HepG2 (cell line): Measurements from ENCODE around the gene KLHDC1. TPM values are rescaled to one million over a fixed set of nuclear protein-coding genes. Genes with fewer than 3 reads are reported as not detected.

Experiments used
- ARNT2 ChIP-seq: sonication (generic); formaldehyde crosslinking; IDR thresholded peaks from 2 replicates; pipeline ENCODE4 v1.8.0; 2022; ENCODE audit warnings: mild to moderate bottlenecking, low read depth, missing genetic modification reagents, moderate library complexity
- ASH2L ChIP-seq: fragments of 300-600, 200-600 bp; sonication (generic); IDR thresholded peaks from 2 replicates; pipeline ENCODE4 v1.7.0; 2017; ENCODE audit warnings: low read depth, mild to moderate bottlenecking, moderate library complexity, mixed read lengths, low read length; ENCODE audit not compliant: insufficient read length
- CREM ChIP-seq, 2 experiments: sonication (generic) in 1 of 2; formaldehyde crosslinking in 1 of 2; IDR thresholded peaks; 2 replicates each; pipeline versions ENCODE4 v1.4.0 to v1.6.1; 2016 to 2020; ENCODE audit warnings: antibody characterized with exemption in 1 of 2, mild to moderate bottlenecking in 1 of 2, missing genetic modification reagents in 1 of 2
- HNF1B ChIP-seq: sonication (generic); formaldehyde crosslinking; IDR thresholded peaks from 2 replicates; pipeline ENCODE4 v1.5.1; 2020; ENCODE audit warnings: mild to moderate bottlenecking, moderate library complexity, missing genetic modification reagents
- MTA1 ChIP-seq: sonication (generic); formaldehyde crosslinking; IDR thresholded peaks from 2 replicates; pipeline ENCODE4 v1.4.0; 2020; ENCODE audit warnings: missing genetic modification reagents, mild to moderate bottlenecking, borderline replicate concordance
- NCOA1 ChIP-seq: sonication (generic); formaldehyde crosslinking; IDR thresholded peaks from 2 replicates; pipeline ENCODE4 v1.9.0; 2021; ENCODE audit warnings: missing genetic modification reagents
- NFIC ChIP-seq: IDR thresholded peaks from 2 replicates; pipeline ENCODE4 v1.6.1; 2012; ENCODE audit warnings: mild to moderate bottlenecking, low read length, inconsistent platforms
- SCMH1 ChIP-seq: sonication (generic); formaldehyde crosslinking; IDR thresholded peaks from 2 replicates; pipeline ENCODE4 v1.9.0; 2021; ENCODE audit warnings: missing genetic modification reagents, mild to moderate bottlenecking, borderline replicate concordance
- SOX5 ChIP-seq: IDR thresholded peaks from 2 replicates; pipeline ENCODE4 v1.6.1; 2016; ENCODE audit warnings: borderline replicate concordance
- U2AF1 ChIP-seq: fragments of 200-400 bp; formaldehyde crosslinking; optimal IDR thresholded peaks from 2 replicates; pipeline ENCODE3; 2017; ENCODE audit warnings: mild to moderate bottlenecking, low read depth, low read length
- UBTF ChIP-seq: sonication (generic); formaldehyde crosslinking; IDR thresholded peaks from 2 replicates; pipeline ENCODE4 v1.4.0; 2020; ENCODE audit warnings: mild to moderate bottlenecking, missing genetic modification reagents
- ZBTB3 ChIP-seq: sonication (generic); formaldehyde crosslinking; IDR thresholded peaks from 2 replicates; pipeline ENCODE4 v1.4.0; 2020; ENCODE audit warnings: low read depth, mild to moderate bottlenecking, moderate library complexity, missing genetic modification reagents, borderline replicate concordance
- ZMYM2 ChIP-seq: sonication (generic); formaldehyde crosslinking; IDR thresholded peaks from 2 replicates; pipeline ENCODE4 v1.8.0; 2022; ENCODE audit warnings: mild to moderate bottlenecking, missing genetic modification reagents
- ZNF33B ChIP-seq: sonication (generic); formaldehyde crosslinking; IDR thresholded peaks from 2 replicates; pipeline ENCODE4 v1.5.1; 2020; ENCODE audit warnings: mild to moderate bottlenecking, missing genetic modification reagents
- ZNF558 ChIP-seq: sonication (generic); formaldehyde crosslinking; IDR thresholded peaks from 2 replicates; pipeline ENCODE4 v1.9.0; 2022; ENCODE audit warnings: mild to moderate bottlenecking, missing genetic modification reagents, borderline replicate concordance
- ZNF563 ChIP-seq: sonication (generic); formaldehyde crosslinking; IDR thresholded peaks from 2 replicates; pipeline ENCODE4 v1.8.0; 2022; ENCODE audit warnings: mild to moderate bottlenecking, moderate library complexity, missing genetic modification reagents
- polyA plus RNA-seq, 8 experiments: library from polyadenylated mRNA; depleted of rRNA in 3 of 8; stranded (reverse) in 7 of 8; unstranded in 1 of 8; fragments of >200 nt; fragmentation: Illumina TruSeq in 4 of 8; extraction: Trizol in 4 of 8; gene quantifications; 2 replicates each; pipeline versions ENCODE4 v1.2.1 to v1.2.3, GENCODE V29; 2011 to 2016; ENCODE audit warnings: low read depth in 4 of 8, missing spikeins in 1 of 8, mixed read lengths in 1 of 8; ENCODE audit not compliant: insufficient read depth in 1 of 8
- total RNA-seq, 5 experiments: library from RNA; depleted of rRNA; stranded (reverse); fragments of >200 nt; fragmentation: Illumina TruSeq; extraction: Trizol; gene quantifications; 2 replicates each; pipeline ENCODE4 v1.2.3, GENCODE V29; 2016; ENCODE audit warnings: low read depth in 1 of 5
- TF ChIP-seq, protein P1 (sequence below): sonication (generic); formaldehyde crosslinking; IDR thresholded peaks from 2 replicates; pipeline ENCODE4 v1.4.0; 2020; ENCODE audit warnings: missing genetic modification reagents, mild to moderate bottlenecking, borderline replicate concordance
- TF ChIP-seq, protein P2 (sequence below): IDR thresholded peaks from 2 replicates; pipeline ENCODE4 v1.6.1; 2012; ENCODE audit warnings: inconsistent platforms
- TF ChIP-seq, protein P3 (sequence below): sonication (generic); formaldehyde crosslinking; IDR thresholded peaks from 2 replicates; pipeline ENCODE4 v1.8.1; 2023; ENCODE audit warnings: missing genetic modification reagents, mild to moderate bottlenecking, borderline replicate concordance
- TF ChIP-seq, protein P4 (sequence below): sonication (generic); formaldehyde crosslinking; IDR thresholded peaks from 2 replicates; pipeline ENCODE4 v1.8.1; 2023; ENCODE audit warnings: mild to moderate bottlenecking, moderate library complexity, missing genetic modification reagents

The KLHDC1 gene
- total and polyA plus RNA-seq, 2 of the 13 experiments (the other 11 are each of a cell fraction or from before 2014, with no cell fraction given) = 0.11 TPM; not detected in 1

DNA sequence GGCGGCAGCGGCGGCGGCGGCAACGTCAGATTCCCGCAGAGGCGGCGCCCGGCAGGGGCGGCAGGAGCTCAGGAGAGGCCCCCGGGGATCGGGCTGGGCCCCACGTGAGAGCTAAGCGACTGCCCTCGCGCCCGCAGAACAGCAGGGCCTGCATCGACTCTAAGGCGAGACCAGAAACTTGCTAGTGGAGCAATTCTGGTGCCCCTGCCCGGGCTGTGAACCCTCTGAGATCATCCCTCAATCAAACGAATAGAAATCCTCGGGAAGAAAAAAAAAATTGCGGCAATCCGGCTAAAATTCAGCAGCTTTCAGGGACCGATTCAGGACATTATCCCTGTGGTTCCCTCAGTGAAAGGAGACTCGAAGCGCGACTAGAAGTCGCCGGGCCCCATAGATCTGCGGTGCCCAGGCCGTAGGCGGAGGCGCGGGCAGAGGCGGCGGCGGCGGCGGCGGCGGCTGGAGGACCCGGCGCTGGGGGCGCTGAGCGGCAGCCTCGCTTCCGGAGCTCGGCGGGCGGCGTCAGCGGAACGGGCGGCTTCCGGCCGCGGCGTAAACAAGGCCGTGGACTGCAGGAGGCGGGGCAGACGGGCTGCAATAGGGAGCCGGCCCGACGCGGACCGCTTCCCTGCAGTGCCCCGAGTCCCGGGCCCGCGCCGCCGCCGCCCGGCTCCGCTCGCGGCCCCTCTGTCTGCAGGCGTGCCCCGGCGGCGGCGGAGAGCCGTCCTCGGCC is 74.8 kb downstream of the KLHDC1 start, which contains the start of gene KLHDC2 (continued):
- TF ChIP-seq, protein P1, sequence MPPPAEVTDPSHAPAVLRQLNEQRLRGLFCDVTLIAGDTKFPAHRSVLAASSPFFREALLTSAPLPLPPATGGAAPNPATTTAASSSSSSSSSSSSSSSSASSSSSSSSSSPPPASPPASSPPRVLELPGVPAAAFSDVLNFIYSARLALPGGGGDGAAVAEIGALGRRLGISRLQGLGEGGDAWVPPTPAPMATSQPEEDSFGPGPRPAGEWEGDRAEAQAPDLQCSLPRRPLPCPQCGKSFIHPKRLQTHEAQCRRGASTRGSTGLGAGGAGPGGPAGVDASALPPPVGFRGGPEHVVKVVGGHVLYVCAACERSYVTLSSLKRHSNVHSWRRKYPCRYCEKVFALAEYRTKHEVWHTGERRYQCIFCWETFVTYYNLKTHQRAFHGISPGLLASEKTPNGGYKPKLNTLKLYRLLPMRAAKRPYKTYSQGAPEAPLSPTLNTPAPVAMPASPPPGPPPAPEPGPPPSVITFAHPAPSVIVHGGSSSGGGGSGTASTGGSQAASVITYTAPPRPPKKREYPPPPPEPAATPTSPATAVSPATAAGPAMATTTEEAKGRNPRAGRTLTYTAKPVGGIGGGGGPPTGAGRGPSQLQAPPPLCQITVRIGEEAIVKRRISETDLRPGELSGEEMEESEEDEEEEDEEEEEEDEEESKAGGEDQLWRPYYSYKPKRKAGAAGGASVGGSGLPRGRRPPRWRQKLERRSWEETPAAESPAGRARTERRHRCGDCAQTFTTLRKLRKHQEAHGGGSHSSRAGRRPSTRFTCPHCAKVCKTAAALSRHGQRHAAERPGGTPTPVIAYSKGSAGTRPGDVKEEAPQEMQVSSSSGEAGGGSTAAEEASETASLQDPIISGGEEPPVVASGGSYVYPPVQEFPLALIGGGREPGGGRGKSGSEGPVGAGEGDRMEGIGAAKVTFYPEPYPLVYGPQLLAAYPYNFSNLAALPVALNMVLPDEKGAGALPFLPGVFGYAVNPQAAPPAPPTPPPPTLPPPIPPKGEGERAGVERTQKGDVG = no peak
- TF ChIP-seq UBTF (CRISPR knock-in tag) (peak; percentile 75), CREM (IDR thresholded peaks at IDR 0.05) (no peak), CREM (CRISPR knock-in tag; IDR thresholded peaks at IDR 0.05) (no peak), ARNT2 (peak; percentile 31; the same call in 1 of the 2 replicates), SOX5 (CRISPR knock-in tag) (no peak; the same call in 1 of the 2 replicates), ZNF33B (no peak), ZBTB3 (no peak), NFIC (no peak), ASH2L (peak; percentile 91), NCOA1 (CRISPR knock-in tag) (0 out of 2 replicates have a peak, but pooled peaks have one; percentile 21), MTA1 (CRISPR knock-in tag) (no peak), SCMH1 (CRISPR knock-in tag) (no peak), HNF1B (CRISPR knock-in tag) (no peak), ZNF563 (peak; percentile 83), ZMYM2 (CRISPR knock-in tag) (no peak), ZNF558 (CRISPR knock-in tag) (no peak), U2AF1 (peak; percentile 37)
- TF ChIP-seq, protein P2, sequence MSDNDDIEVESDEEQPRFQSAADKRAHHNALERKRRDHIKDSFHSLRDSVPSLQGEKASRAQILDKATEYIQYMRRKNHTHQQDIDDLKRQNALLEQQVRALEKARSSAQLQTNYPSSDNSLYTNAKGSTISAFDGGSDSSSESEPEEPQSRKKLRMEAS = peak; percentile 85
- TF ChIP-seq, protein P3, sequence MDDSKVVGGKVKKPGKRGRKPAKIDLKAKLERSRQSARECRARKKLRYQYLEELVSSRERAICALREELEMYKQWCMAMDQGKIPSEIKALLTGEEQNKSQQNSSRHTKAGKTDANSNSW (CRISPR knock-in tag) = no peak
- TF ChIP-seq, protein P4, sequence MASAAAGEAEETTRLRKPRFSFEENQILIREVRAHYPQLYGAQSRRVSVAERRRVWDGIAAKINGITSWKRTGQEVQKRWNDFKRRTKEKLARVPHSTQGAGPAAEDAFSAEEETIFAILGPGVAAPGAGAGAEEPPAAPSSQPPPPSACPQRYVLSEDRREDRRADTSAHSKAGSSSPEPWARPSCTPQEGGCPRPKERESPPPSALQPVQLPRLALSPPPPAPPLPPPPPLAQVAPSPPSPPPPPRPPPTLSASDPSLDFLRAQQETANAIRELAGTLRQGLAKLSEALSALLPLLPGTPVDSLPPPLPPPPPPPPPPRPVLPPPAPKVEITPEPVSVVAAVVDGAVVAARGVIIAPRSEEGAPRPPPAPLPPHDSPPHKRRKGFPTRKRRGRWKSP = no peak
